SK-N-MC (cell line): ENCODE measurements around the gene VGLL4.

Experiments used
- DNase-seq: peaks from one replicate; pipeline ENCODE4 v3.0.0-alpha.2; 2011; ENCODE audit warnings: low read depth, low spot score
- H3K27ac ChIP-seq: fragments of 200-600 bp; sonication (generic); 2 replicates; pipeline ENCODE4 v1.5.1; 2016; ENCODE audit warnings: mixed run types
- H3K36me3 ChIP-seq: fragments of 200-600 bp; sonication (generic); 2 replicates; pipeline ENCODE4 v1.6.1; 2017; ENCODE audit warnings: antibody characterized with exemption, low read length, mixed read lengths; ENCODE audit not compliant: insufficient read depth
- H3K4me3 ChIP-seq: fragments of 200-600 bp; sonication (generic); 2 replicates; pipeline ENCODE4 v1.5.1; 2016
- H3K9ac ChIP-seq: fragments of 200-600 bp; sonication (generic); 2 replicates; pipeline ENCODE4 v1.8.0; 2017; ENCODE audit warnings: mixed run types, mixed read lengths; ENCODE audit not compliant: insufficient read length
- H3K9me3 ChIP-seq: fragments of 200-600 bp; sonication (generic); 2 replicates; pipeline ENCODE4 v1.6.1; 2017; ENCODE audit warnings: low read depth, mild to moderate bottlenecking, antibody characterized with exemption, low read length, moderate library complexity, mixed read lengths
- EZH2 ChIP-seq: fragments of 200-600 bp; sonication (generic); IDR thresholded peaks from one replicate; pipeline ENCODE4 v1.6.1; 2017; ENCODE audit warnings: antibody characterized with exemption
- FOXP2 ChIP-seq: optimal IDR thresholded peaks from 2 replicates; pipeline ENCODE3; 2011; ENCODE audit warnings: mild to moderate bottlenecking, moderate library complexity; ENCODE audit not compliant: insufficient read depth; ENCODE audit errors: extremely low read length, control extremely low read depth
- POLR2AphosphoS5 ChIP-seq: IDR thresholded peaks from 2 replicates; pipeline ENCODE4 v1.6.1; 2012; ENCODE audit warnings: mild to moderate bottlenecking, low read depth, low read length, borderline replicate concordance

VGLL4 gene

DNA sequence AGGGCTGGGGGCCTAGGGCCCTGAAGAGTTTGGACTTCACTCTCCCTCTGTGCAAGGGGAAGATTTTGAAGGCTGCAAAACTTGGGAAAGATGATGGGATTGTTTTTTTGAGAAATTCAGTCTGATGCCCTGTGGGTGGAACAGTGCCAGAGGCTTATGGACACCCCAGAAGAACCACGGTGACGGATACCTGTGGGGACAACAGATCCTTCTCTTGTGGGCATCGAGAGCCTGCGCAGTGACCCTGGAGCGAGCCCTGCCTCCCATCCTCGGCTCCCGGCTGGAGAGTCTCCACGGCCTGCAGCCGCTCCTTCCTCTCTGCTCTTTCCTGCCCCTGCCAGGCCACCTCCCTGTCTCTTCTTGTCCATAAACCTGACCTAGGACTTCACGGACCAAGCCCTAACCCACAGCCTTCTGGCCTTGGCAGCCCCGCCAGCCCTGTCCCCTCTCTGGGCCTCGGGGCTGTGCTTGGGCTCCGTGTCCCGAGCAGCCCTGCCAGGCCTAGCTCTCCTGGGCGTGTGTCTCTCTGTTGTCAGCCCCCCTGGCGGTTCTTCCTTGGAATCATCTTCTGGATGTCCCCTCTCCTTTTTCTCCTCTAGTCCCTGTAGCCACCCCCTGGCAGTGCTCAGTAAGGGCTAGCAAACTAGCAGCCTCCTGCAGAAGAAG, 98.4 kb downstream of the VGLL4 start:
- Histone ChIP-seq H3K27ac (no peak overlapping the region), H3K9ac (no peak overlapping the region), H3K36me3 (no peaks in the 10 kb centered on the region), H3K9me3 (no peaks in the 10 kb centered on the region), H3K4me3 (no peak overlapping the region)
- TF ChIP-seq EZH2 (no peak), POLR2AphosphoS5 (no peak), FOXP2 (no peak)
- no peak for DNase-seq

DNA sequence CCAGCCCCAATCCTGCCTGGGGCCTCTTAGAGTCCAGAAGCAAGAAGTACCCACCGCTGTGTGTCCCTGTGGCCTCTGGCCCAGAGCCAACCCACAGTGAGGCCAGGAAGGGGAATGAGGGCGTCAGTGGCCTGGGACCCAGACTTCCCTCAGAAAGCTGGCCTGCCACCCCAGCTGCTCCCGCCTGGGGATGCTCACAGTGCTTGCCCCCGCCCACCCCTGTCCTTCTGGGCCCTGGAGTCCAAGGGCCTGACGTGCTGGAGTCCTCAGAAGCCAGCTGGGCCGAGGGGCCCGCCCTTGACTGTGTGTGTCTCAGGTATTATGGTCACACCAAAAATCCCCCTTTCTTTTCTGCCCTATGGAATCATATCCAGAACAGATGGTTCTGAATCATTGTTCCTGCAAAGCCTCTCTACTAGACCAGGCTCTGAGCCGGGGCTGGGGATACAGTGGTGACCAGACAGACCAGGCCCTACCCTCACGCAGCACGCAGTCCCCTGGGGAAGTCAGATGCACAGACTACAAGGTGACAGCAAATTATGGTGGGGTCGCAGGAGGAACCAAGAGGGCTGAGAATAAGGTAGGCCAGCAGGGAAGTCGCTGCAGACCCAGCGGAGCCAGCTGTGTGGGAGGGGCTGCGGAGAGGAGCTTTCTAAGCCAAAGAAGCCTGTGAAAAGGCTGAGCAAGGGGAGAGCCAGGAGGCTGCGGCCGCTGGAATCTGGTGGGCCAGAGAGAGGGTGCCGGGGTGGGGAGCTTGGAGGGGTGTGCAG, 99.1 kb downstream of the VGLL4 start:
- Histone ChIP-seq H3K36me3 (no peaks in the 10 kb centered on the region), H3K4me3 (no peak overlapping the region), H3K27ac (no peak overlapping the region), H3K9me3 (no peaks in the 10 kb centered on the region), H3K9ac (no peak overlapping the region)
- DNase-seq = no peak
- TF ChIP-seq FOXP2 (no peak), EZH2 (no peak), POLR2AphosphoS5 (no peak)

DNA sequence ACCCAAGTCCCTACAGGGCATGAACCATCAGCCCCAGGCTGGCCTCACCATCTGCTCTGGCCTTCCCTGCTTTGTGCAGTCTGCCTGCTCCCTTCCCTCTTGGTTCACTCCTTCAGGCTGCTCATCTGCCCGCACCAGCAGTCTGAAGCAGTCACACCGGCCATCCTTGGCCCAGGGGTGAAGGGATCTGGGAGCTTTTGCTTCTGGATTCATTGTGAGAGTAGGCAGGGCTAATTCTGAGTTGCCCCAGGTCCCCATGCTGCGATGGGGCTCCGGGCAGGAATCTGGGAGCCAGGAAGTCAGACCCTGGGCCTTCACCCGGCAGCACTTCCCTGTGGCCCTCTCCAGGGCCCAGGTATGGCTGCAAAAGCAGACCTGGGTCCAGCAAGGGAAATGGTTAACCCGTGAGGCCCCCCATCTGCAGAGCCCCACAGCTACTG, 99.7 kb downstream of the VGLL4 start:
- Histone ChIP-seq H3K4me3 (no peak overlapping the region), H3K27ac (no peak overlapping the region), H3K9ac (no peak overlapping the region), H3K9me3 (no peaks in the 10 kb centered on the region), H3K36me3 (no peaks in the 10 kb centered on the region)
- DNase-seq = no peak
- TF ChIP-seq EZH2 (no peak), POLR2AphosphoS5 (no peak), FOXP2 (no peak)

DNA sequence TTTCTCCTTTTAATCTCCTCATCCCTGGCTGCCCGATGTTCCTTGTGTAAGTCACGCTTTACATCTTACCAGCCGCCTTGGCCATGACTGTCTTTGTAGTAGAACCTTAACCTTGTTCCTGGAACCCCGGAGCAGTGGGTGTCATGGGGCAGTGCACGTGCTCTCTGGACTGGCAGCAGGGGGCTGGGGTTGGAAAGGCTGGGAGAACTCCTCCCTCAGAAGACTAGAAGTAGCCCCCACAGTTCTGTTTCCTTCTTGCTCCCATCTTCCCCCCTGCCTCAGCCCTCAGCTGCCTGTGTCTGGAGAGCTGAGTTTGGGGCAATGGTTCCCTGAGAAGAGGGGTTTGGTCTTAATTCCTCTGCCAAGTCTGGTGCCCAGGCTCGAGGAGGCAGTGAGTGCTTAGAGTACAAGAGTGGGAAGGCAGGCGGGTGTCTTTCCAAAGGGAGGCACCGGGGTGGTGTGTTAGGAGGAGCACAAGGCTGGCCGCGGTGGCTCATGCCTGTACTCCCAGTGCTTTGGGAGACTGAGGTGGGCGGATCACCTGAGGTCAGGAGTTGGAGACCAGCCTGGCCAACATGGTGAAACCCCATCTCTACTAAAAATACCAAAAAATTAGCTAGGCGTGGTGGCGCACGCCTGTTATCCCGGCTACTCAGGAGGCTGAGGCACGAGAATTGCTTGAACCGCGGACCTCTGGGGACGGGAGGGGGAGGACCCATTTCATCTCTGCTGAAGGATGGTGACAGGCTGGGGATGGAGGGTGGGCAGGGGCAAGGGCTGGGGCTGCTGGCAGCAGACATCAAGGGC, 100.4 kb downstream of the VGLL4 start:
- H3K27ac ChIP-seq = no peak overlapping the region

DNA sequence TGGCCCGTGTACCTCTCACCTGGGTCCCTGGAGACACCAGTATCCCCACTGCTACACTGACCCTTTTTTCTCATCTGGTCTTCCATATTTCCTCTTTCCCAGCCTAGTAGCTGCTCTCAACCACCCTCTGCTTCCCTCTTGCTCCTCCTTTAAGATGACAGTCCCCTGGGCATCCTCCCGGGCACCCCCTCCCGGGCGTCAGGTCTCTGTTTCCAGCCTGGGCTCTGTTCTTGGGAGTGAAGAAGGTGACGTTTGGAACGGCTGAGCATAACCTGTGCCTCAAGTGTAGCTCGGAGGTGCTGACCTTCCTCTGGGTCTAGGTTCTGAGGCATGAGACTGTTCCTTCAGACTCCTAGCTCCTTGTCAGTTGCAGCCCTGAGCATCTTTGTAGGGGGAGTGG, 101.2 kb downstream of the VGLL4 start:
- DNase-seq = no peak
- TF ChIP-seq EZH2 (no peak), FOXP2 (no peak), POLR2AphosphoS5 (no peak)
- no peaks in the 10 kb centered on the region for H3K9me3 ChIP-seq
- H3K36me3 ChIP-seq = no peaks in the 10 kb centered on the region
- H3K9ac ChIP-seq = no peak overlapping the region
- no peak overlapping the region for H3K4me3 ChIP-seq
- H3K27ac ChIP-seq = no peak overlapping the region

More for the DNA sequence above, 100.4 kb downstream of the VGLL4 start:
- no peak for DNase-seq
- Histone ChIP-seq H3K9ac (no peak overlapping the region), H3K9me3 (no peaks in the 10 kb centered on the region), H3K36me3 (no peaks in the 10 kb centered on the region), H3K4me3 (no peak overlapping the region)
- TF ChIP-seq FOXP2 = no peak
- no peak for TF ChIP-seq POLR2AphosphoS5
- TF ChIP-seq EZH2 = no peak

DNA sequence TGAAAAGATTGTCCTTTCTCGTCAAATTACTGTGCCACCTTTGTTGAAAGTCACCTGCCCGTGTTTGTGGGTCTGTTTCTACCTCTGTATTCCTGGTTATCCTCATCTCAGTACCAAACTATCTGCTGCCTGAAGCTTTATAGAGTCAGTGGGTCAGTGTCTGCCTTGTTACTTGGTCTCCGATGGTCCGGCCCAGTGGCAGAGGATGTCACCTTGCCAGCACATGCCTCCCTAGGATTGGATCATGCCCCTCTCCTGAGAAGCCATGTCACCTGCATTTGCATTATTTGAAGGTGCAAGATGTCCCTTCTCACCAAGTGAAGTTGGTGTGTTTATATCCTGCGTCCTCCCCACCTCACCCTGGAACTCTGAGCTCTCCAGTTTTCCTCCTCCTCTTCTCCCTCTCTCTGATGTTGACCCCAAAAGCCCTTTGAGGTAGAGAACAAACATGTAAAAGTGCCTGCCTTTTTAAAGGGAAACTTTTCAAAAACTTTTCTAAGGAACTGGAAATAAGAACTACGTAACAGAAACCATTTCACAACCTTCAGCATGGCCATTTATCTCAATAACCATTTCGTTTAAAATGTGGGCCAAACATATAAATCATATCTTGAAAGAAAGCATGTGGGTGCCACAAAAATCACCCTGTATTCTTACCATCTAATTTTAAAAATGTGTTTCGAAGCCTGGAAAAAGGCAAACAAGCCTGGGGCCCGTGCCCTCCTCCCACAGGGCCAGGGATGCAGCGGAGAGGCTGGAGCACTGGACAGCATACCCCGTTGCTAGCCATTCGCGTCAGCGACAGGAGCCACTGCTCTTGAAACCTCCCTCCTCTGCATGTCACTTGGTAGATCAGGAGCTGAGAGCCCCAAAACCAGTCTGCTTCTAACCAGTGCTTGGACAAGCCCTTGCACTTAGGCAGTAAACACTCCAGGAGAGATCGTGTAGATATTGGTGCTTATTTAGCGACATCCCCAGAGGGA, 102.1 kb downstream of the VGLL4 start:
- Histone ChIP-seq H3K9me3 (no peaks in the 10 kb centered on the region), H3K4me3 (no peak overlapping the region), H3K36me3 (no peaks in the 10 kb centered on the region), H3K9ac (no peak overlapping the region), H3K27ac (no peak overlapping the region)
- TF ChIP-seq FOXP2 (no peak), EZH2 (no peak), POLR2AphosphoS5 (no peak)
- no peak for DNase-seq

DNA sequence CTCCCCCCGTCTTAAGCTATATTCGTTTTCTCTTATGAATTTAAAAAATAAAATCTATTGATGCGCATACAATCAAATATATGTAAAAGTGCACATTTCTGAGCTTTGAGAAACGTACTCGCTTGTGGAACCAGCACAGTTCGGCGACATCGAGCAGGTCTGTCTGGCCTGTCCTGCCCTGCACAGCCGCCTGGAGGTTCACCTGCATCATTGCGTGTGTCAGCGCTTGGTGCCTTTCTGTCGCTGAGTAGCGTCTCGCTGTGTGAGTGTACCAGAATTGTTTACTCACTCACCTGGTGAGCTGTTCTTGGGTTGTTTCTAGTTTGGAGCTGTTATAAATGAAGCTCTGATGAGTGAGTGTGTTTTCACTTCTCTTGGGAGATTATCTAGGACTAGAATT, 104.0 kb downstream of the VGLL4 start:
- Histone ChIP-seq H3K36me3 (no peaks in the 10 kb centered on the region), H3K9ac (no peak overlapping the region), H3K9me3 (no peaks in the 10 kb centered on the region), H3K27ac (no peak overlapping the region), H3K4me3 (no peak overlapping the region)
- no peak for DNase-seq
- TF ChIP-seq POLR2AphosphoS5 = no peak
- no peak for TF ChIP-seq EZH2
- TF ChIP-seq FOXP2 = no peak

DNA sequence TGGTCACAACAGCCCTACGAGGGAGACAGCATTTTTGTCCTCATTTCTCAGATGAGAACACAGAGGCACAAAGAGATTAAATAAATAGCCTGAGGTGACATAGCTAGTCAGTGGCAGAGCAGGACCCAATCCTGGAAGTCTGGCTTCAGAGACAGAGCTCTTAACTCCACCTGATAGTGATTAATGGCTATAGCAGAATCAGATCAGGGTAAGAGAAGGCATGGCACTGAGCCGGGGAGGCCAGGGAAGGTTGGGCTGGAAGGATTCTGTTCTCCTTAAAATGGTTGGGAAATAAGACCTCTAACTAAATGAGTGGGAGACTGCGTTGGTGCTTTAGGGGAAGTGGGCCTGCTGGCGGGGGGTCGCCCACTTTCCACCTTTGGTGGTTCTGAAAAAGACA, 104.5 kb downstream of the VGLL4 start:
- TF ChIP-seq POLR2AphosphoS5 (no peak), FOXP2 (no peak), EZH2 (no peak)
- H3K9ac ChIP-seq = no peak overlapping the region
- no peak for DNase-seq
- H3K4me3 ChIP-seq = no peak overlapping the region
- H3K27ac ChIP-seq = no peak overlapping the region
- no peaks in the 10 kb centered on the region for H3K9me3 ChIP-seq
- no peaks in the 10 kb centered on the region for H3K36me3 ChIP-seq
